ENCODE measurements around the gene HAVCR1.

The HAVCR1 gene

DNA sequence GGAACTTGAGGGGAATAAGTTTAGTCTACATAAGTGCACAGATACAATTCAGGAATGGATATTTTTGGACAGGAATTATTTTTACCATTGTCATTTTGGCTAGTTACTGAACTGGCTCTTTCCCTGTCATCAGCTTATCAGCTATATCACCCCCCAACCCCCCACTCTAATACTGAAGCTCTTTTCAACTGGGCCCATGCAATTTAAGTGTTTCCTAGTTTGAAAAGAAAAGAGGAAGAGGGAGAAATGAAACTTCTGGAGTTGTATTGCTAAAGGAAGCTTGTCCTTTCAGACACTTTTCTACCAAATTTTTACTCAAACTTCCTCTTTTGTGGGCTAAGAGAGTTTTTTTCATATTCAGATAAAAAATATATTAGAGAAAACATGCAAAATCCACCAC lies 77.4 kb downstream of the HAVCR1 start:
- DNase-seq = no peak
